ENCODE data around the gene RAPGEF3.

Gene RAPGEF3

GRCh38 chr12:47744005-47744651 is 14.6 kb downstream of the RAPGEF3 start:
- H3K4me3 ChIP-seq (replicated peaks; ENCODE audit: low read depth, low read length) = no peak overlapping the region
- no peaks in the 10 kb centered on the region; the same call in 1 of the 2 replicates for H3K27me3 ChIP-seq (replicated peaks; ENCODE audit: control insufficient read depth, insufficient read depth, low read length)
- TF ChIP-seq, protein P1, sequence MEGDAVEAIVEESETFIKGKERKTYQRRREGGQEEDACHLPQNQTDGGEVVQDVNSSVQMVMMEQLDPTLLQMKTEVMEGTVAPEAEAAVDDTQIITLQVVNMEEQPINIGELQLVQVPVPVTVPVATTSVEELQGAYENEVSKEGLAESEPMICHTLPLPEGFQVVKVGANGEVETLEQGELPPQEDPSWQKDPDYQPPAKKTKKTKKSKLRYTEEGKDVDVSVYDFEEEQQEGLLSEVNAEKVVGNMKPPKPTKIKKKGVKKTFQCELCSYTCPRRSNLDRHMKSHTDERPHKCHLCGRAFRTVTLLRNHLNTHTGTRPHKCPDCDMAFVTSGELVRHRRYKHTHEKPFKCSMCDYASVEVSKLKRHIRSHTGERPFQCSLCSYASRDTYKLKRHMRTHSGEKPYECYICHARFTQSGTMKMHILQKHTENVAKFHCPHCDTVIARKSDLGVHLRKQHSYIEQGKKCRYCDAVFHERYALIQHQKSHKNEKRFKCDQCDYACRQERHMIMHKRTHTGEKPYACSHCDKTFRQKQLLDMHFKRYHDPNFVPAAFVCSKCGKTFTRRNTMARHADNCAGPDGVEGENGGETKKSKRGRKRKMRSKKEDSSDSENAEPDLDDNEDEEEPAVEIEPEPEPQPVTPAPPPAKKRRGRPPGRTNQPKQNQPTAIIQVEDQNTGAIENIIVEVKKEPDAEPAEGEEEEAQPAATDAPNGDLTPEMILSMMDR (IDR thresholded peaks at IDR 0.05; ENCODE audit: insufficient read depth, low read length, poor library complexity, severe bottlenecking) = peak; percentile 69
- no peaks in the 10 kb centered on the region for H3K36me3 ChIP-seq (ENCODE audit: control insufficient read depth, insufficient read depth, low read length)
- DNase-seq (ENCODE audit: extremely low read depth, insufficient read length) = no peak

DNA sequence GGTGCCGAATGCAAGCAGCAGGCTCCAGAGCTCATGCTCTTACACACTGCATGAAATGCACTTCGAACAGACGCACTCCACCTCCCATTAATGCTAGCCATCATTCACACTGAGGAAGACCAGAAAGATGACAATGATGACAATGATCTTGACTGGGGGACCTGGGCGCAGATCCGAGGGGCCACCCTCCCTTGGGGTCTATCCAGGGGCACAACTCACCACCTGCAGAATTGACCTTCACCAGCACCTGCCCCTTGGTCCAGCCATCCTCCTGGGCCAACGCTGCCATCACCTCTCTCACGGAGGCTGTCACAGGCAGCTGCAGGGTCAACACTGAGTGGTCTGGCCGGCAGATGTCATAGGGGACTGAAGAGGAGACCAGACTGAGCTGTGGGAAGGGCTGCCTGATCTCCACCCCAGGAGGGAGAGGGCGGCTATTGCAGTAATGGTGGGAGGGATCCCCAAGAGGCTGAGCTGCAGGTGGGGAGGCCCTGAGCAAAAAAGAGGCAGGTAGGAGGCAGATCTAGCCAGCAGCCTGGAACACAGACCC is 15.3 kb downstream of the RAPGEF3 start:
- H3K27me3 ChIP-seq (replicated peaks; ENCODE audit: control insufficient read depth, insufficient read depth, low read length) = no peaks in the 10 kb centered on the region; the same call in 1 of the 2 replicates
- no peaks in the 10 kb centered on the region for H3K36me3 ChIP-seq (ENCODE audit: control insufficient read depth, insufficient read depth, low read length)
- DNase-seq (ENCODE audit: extremely low read depth, insufficient read length) = no peak
- H3K4me3 ChIP-seq (replicated peaks; ENCODE audit: low read depth, low read length) = no peak overlapping the region
- TF ChIP-seq, protein P1 (IDR thresholded peaks at IDR 0.05; ENCODE audit: insufficient read depth, low read length, poor library complexity, severe bottlenecking) = no peak

GRCh38 chr12:47742253-47742825 is 16.3 kb downstream of the RAPGEF3 start:
- no peaks in the 10 kb centered on the region; the same call in 1 of the 2 replicates for H3K27me3 ChIP-seq (replicated peaks; ENCODE audit: control insufficient read depth, insufficient read depth, low read length)
- DNase-seq (ENCODE audit: extremely low read depth, insufficient read length) = no peak
- no peak overlapping the region for H3K4me3 ChIP-seq (replicated peaks; ENCODE audit: low read depth, low read length)
- no peaks in the 10 kb centered on the region for H3K36me3 ChIP-seq (ENCODE audit: control insufficient read depth, insufficient read depth, low read length)
- TF ChIP-seq, protein P1 (IDR thresholded peaks at IDR 0.05; ENCODE audit: insufficient read depth, low read length, poor library complexity, severe bottlenecking) = peak; percentile 96

DNA sequence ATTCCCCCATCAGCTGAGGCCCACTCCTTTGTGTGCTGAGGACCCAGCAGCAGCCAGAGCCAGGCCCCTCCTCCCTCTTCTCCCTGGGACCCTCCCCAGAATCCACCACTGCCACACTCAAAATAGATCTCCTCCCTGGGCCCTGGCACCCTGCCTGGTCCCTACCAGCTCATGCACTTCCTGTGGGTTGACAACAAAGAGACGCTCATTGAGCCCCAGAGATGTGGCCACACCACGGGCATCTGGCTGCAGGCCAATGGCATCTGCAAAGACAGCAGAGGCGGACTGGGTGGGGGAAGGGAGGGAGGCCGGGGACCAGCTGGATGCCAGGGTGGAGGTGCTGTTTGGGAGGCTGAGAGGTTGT is 17.4 kb downstream of the RAPGEF3 start:
- TF ChIP-seq, protein P1 (IDR thresholded peaks at IDR 0.05; ENCODE audit: insufficient read depth, low read length, poor library complexity, severe bottlenecking) = no peak
- H3K36me3 ChIP-seq (ENCODE audit: control insufficient read depth, insufficient read depth, low read length) = no peaks in the 10 kb centered on the region
- DNase-seq (ENCODE audit: extremely low read depth, insufficient read length) = peak; percentile 55
- no peak overlapping the region for H3K4me3 ChIP-seq (replicated peaks; ENCODE audit: low read depth, low read length)
- H3K27me3 ChIP-seq (replicated peaks; ENCODE audit: control insufficient read depth, insufficient read depth, low read length) = no peaks in the 10 kb centered on the region; the same call in 1 of the 2 replicates

DNA sequence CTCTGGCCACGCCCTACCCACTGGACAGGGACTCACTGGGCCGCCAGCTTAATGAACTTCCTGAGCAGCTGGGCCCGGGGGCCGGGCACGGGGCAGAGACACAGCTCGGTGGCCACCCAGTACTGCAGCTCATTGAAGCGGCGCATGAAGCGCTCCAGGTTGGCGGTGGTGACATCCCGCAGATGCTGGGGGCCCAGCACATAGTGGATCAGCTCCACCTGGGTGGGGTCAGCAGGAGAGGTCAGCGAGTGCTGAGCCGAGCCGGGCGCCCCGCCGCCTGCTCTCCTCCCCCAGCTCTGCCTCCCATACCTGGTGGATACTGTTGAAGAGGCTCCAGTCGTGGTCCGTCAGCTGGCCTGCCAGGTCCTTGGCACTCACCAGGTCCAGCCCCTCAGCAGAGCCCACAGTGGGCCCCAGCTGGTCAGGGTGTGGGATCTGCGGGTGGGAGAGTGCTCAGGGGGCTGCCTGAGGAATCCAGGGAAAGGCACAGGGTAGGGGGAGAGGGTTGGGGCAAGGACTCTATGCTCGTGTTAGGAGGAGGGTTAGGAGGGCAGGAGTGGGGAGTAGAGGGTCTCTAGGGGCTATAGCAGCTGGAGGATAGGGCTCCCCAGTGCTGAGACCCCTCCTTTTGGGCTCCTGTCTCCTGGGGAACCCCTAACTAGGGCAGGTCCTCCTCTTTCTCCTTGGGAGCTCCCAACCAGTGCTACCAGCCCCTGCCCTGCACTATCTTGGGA is 17.9 kb downstream of the RAPGEF3 start:
- DNase-seq (ENCODE audit: extremely low read depth, insufficient read length) = peak; percentile 78
- Histone ChIP-seq H3K4me3 (replicated peaks; ENCODE audit: low read depth, low read length) (peak overlapping the region; percentile 28), H3K27me3 (replicated peaks; ENCODE audit: control insufficient read depth, insufficient read depth, low read length) (no peaks in the 10 kb centered on the region; the same call in 1 of the 2 replicates), H3K36me3 (ENCODE audit: control insufficient read depth, insufficient read depth, low read length) (no peaks in the 10 kb centered on the region)
- TF ChIP-seq, protein P1 (IDR thresholded peaks at IDR 0.05; ENCODE audit: insufficient read depth, low read length, poor library complexity, severe bottlenecking) = peak; percentile 16
